ENCODE measurements around the gene LRRC46.

The LRRC46 gene

DNA sequence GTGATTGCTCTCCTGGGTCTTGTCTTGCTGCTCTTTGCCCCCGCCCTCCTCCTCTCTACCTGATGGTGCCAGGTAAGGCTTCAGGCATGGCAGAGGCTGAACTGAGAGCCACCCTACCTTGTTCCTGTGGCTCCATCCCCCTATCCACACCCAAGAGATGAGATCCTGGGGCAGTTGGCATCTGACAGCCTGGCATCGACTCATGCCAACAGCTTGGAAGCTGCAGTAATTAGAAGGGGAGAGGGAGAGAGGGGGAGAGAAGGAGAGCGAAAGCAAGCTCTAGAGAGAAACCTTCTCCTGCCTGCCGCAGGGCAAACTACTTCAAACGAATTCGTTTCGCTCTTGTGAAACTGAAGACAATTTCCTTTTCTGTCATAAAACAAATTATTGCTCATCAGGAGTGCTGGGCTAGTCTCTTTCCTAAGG lies 33.3 kb downstream of the LRRC46 start:
- H3K4me1 ChIP-seq (ENCODE audit: control insufficient read depth, insufficient read depth, low read length, poor library complexity, severe bottlenecking) = no peaks in the 10 kb centered on the region
- DNase-seq = no peak
- no peaks in the 10 kb centered on the region for H3K9me3 ChIP-seq (ENCODE audit: control insufficient read depth, low read length)
- H3K36me3 ChIP-seq (ENCODE audit: control insufficient read depth, insufficient read depth, low read length) = no peaks in the 10 kb centered on the region
- no peaks in the 10 kb centered on the region for H3K27me3 ChIP-seq (replicated peaks; ENCODE audit: control insufficient read depth, insufficient read depth, low read length, poor library complexity, severe bottlenecking)
- no peak overlapping the region for H3K4me3 ChIP-seq (ENCODE audit: insufficient read depth, low read depth, low read length, poor library complexity, severe bottlenecking)
- no peak overlapping the region for H3K27ac ChIP-seq (ENCODE audit: insufficient read depth, low read length, poor library complexity, severe bottlenecking)

DNA sequence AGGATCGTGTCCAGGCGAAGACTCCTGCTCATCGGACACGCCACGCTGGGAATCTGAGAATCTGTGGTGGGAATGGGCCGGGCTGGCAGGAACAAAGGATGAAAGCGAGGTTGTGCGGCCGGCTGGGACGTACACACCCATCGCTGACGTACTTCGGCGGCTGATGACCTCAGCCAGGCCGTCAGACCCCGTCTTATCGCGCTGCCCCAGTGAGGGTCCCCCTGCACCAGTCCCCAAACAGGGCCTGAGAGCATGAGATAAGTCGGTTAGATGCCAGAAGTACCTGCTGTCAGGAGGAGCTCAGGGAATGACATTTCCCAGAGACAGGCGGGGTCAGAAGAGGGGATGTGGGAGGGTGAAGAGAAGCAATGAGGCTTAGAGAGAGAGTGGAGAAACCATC lies 35.5 kb downstream of the LRRC46 start:
- Histone ChIP-seq H3K9me3 (ENCODE audit: control insufficient read depth, low read length) (no peaks in the 10 kb centered on the region), H3K4me1 (ENCODE audit: control insufficient read depth, insufficient read depth, low read length, poor library complexity, severe bottlenecking) (no peaks in the 10 kb centered on the region), H3K27me3 (replicated peaks; ENCODE audit: control insufficient read depth, insufficient read depth, low read length, poor library complexity, severe bottlenecking) (peaks cover 5% of the 10 kb centered on the region), H3K36me3 (ENCODE audit: control insufficient read depth, insufficient read depth, low read length) (no peaks in the 10 kb centered on the region), H3K4me3 (ENCODE audit: insufficient read depth, low read depth, low read length, poor library complexity, severe bottlenecking) (no peak overlapping the region), H3K27ac (ENCODE audit: insufficient read depth, low read length, poor library complexity, severe bottlenecking) (no peak overlapping the region)
- no peak for DNase-seq

DNA sequence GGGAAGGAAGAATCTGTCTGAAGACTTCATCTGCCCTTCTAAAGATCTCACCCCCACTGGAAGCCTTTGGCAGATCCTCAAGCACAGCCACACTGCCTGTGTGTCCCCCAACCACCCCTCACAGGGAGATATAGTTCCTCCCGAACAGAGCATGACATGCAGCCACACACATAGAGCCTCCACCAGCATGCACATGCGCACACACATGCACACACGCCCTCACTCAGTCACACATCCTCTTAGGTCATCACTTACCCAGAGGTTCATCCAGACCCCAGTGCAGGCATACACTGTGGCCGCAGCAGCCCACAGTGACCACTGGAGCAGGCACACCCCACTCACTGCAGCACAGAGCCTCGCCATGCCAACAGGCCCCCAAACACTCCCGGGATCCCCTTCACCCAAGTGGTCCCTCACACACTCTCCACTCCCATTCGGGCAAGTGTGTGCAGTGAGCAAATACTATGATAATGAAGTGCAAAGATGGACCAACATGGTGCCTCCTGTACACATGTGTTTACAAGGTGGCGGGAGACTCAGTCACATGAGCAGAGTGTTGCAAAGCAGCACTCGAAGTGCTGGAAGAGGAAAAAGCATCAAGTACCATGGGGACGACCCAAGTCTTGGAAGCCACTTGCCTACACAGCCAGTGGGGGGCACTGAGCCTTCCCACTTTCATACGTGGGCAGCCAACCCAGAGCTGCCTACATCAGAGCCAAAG lies 36.5 kb downstream of the LRRC46 start:
- H3K4me1 ChIP-seq (ENCODE audit: control insufficient read depth, insufficient read depth, low read length, poor library complexity, severe bottlenecking) = no peaks in the 10 kb centered on the region
- no peak overlapping the region for H3K27ac ChIP-seq (ENCODE audit: insufficient read depth, low read length, poor library complexity, severe bottlenecking)
- DNase-seq = no peak
- H3K27me3 ChIP-seq (replicated peaks; ENCODE audit: control insufficient read depth, insufficient read depth, low read length, poor library complexity, severe bottlenecking) = peaks cover 14% of the 10 kb centered on the region
- H3K9me3 ChIP-seq (ENCODE audit: control insufficient read depth, low read length) = no peaks in the 10 kb centered on the region
- H3K36me3 ChIP-seq (ENCODE audit: control insufficient read depth, insufficient read depth, low read length) = no peaks in the 10 kb centered on the region
- H3K4me3 ChIP-seq (ENCODE audit: insufficient read depth, low read depth, low read length, poor library complexity, severe bottlenecking) = no peak overlapping the region

DNA sequence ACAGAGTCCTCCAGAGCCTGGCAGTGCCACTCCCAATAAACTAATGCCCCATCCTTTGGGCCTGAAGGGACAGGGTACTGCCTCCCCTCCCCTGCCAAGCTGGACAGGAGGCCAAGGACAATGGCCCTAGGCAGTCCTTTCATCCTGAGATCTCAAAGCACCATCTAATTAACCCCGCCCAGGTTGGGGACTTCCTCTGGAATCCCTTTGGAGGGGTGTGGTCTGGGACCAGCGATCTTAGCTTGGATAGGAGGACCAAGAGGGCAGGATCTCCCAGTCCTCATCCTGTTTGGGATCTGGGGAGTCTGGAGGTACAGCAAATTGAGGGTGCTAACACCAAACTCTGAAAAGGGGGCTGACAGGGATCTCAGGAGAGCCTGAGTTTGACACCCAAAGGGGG lies 37.6 kb downstream of the LRRC46 start:
- H3K27ac ChIP-seq (ENCODE audit: insufficient read depth, low read length, poor library complexity, severe bottlenecking) = no peak overlapping the region
- H3K27me3 ChIP-seq (replicated peaks; ENCODE audit: control insufficient read depth, insufficient read depth, low read length, poor library complexity, severe bottlenecking) = peaks cover 23% of the 10 kb centered on the region
- H3K9me3 ChIP-seq (ENCODE audit: control insufficient read depth, low read length) = no peaks in the 10 kb centered on the region
- no peaks in the 10 kb centered on the region for H3K36me3 ChIP-seq (ENCODE audit: control insufficient read depth, insufficient read depth, low read length)
- no peak overlapping the region for H3K4me3 ChIP-seq (ENCODE audit: insufficient read depth, low read depth, low read length, poor library complexity, severe bottlenecking)
- DNase-seq = no peak
- no peaks in the 10 kb centered on the region for H3K4me1 ChIP-seq (ENCODE audit: control insufficient read depth, insufficient read depth, low read length, poor library complexity, severe bottlenecking)

DNA sequence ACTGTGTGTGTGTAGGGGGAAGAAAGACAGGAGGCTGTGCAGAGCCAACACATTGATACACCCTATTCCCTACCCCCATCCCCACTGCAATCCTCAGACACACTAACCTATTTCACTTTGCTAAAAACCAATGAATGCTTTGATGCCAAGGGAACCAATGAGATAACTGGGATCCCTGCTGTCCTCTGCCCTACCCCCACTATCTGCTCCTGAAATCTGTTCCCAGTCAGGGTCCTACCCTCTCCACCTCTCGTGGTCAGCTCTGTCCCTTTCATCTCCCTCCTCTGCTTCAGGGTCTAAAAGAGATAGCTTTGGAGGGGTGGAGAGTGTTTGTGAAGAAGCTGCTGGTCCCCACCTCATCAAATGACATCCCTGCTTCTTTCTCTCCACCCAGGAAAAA lies 38.6 kb downstream of the LRRC46 start:
- Histone ChIP-seq H3K4me3 (ENCODE audit: insufficient read depth, low read depth, low read length, poor library complexity, severe bottlenecking) (no peak overlapping the region), H3K4me1 (ENCODE audit: control insufficient read depth, insufficient read depth, low read length, poor library complexity, severe bottlenecking) (no peaks in the 10 kb centered on the region), H3K9me3 (ENCODE audit: control insufficient read depth, low read length) (no peaks in the 10 kb centered on the region), H3K36me3 (ENCODE audit: control insufficient read depth, insufficient read depth, low read length) (no peaks in the 10 kb centered on the region), H3K27me3 (replicated peaks; ENCODE audit: control insufficient read depth, insufficient read depth, low read length, poor library complexity, severe bottlenecking) (peaks cover 23% of the 10 kb centered on the region), H3K27ac (ENCODE audit: insufficient read depth, low read length, poor library complexity, severe bottlenecking) (no peak overlapping the region)
- no peak for DNase-seq

DNA sequence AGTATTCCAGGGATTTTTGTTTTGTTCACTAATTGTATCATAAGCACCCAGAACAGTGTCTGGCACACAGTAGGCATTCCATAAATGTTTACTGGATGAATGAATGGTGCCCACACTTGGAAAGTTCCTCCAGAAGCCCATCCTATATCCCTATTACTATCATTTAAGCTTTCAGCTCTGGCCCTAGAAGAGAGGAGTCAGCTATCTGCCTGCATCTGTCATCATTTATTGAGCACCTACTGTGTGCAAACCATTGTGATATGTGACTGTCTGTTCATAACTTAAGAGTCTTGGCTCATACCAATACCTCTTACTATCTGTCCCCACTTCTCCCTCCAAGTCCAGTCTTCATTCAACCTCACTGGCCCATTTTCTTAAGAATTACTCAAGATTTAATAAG lies 39.6 kb downstream of the LRRC46 start:
- Histone ChIP-seq H3K4me1 (ENCODE audit: control insufficient read depth, insufficient read depth, low read length, poor library complexity, severe bottlenecking) (no peaks in the 10 kb centered on the region), H3K4me3 (ENCODE audit: insufficient read depth, low read depth, low read length, poor library complexity, severe bottlenecking) (no peak overlapping the region), H3K27ac (ENCODE audit: insufficient read depth, low read length, poor library complexity, severe bottlenecking) (no peak overlapping the region), H3K9me3 (ENCODE audit: control insufficient read depth, low read length) (no peaks in the 10 kb centered on the region), H3K27me3 (replicated peaks; ENCODE audit: control insufficient read depth, insufficient read depth, low read length, poor library complexity, severe bottlenecking) (peaks cover 23% of the 10 kb centered on the region), H3K36me3 (ENCODE audit: control insufficient read depth, insufficient read depth, low read length) (no peaks in the 10 kb centered on the region)
- DNase-seq = no peak

DNA sequence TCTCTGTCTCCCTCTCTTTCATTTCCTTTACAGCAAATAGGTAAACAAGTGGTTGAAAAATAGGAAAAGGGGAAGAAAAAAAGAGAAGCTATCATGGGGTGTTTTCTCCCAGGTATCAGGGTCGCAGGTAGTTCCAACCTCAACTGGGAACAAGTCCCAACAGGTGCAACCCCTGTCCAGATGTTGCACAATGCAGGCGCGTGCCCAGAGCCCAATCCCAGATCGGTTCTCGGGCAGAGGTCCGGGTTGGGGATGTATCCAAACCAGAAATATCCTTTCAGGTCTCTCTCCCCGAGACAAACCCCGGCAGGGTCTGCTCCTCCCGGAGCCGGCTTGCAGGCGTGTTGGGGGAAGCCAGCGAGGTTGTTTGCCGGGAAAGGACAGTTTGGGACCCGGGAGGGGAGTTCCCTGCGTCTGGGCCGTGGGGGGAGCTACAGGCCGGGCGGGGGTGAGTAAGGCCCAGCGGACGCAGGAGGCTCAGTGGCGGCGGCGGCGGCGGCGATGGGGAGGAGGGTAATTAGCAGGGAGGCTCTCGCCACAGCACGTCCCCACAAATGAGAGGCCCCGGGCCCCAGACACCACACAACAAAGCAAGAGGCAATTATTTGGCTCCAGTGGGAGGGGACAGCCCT lies 40.7 kb downstream of the LRRC46 start:
- no peak overlapping the region for H3K27ac ChIP-seq (ENCODE audit: insufficient read depth, low read length, poor library complexity, severe bottlenecking)
- H3K27me3 ChIP-seq (replicated peaks; ENCODE audit: control insufficient read depth, insufficient read depth, low read length, poor library complexity, severe bottlenecking) = peaks cover 23% of the 10 kb centered on the region
- no peaks in the 10 kb centered on the region for H3K36me3 ChIP-seq (ENCODE audit: control insufficient read depth, insufficient read depth, low read length)
- H3K9me3 ChIP-seq (ENCODE audit: control insufficient read depth, low read length) = no peaks in the 10 kb centered on the region
- no peak for DNase-seq
- H3K4me1 ChIP-seq (ENCODE audit: control insufficient read depth, insufficient read depth, low read length, poor library complexity, severe bottlenecking) = no peaks in the 10 kb centered on the region
- no peak overlapping the region for H3K4me3 ChIP-seq (ENCODE audit: insufficient read depth, low read depth, low read length, poor library complexity, severe bottlenecking)

DNA sequence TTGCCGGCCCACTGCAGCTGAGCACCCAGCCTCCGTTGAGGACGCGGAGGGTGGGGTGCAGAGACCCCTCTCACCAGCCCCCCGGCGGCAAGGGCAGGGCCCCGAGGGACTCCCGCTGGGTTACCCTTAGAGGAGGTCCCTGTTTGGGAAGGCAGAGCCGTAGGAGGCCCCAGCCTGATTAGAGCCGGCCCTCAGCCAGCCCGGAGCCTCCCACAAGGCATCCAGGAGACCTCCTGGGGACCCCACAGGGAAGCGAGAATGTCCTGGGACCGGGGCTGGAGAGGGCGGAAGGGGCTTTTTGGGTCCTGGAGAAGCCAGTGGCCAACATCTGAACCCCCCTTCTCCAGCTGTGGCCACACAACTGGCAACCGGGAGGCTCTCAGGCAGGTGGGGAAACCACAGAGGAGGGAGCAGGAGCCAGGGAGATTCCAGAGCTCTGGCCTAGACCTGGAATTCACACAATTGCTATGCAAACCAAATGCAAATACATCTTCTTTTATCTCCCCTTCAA lies 41.2 kb downstream of the LRRC46 start:
- H3K27ac ChIP-seq (ENCODE audit: insufficient read depth, low read length, poor library complexity, severe bottlenecking) = no peak overlapping the region
- no peaks in the 10 kb centered on the region for H3K4me1 ChIP-seq (ENCODE audit: control insufficient read depth, insufficient read depth, low read length, poor library complexity, severe bottlenecking)
- no peak overlapping the region for H3K4me3 ChIP-seq (ENCODE audit: insufficient read depth, low read depth, low read length, poor library complexity, severe bottlenecking)
- H3K36me3 ChIP-seq (ENCODE audit: control insufficient read depth, insufficient read depth, low read length) = no peaks in the 10 kb centered on the region
- no peak for DNase-seq
- no peaks in the 10 kb centered on the region for H3K9me3 ChIP-seq (ENCODE audit: control insufficient read depth, low read length)
- H3K27me3 ChIP-seq (replicated peaks; ENCODE audit: control insufficient read depth, insufficient read depth, low read length, poor library complexity, severe bottlenecking) = peaks cover 23% of the 10 kb centered on the region

DNA sequence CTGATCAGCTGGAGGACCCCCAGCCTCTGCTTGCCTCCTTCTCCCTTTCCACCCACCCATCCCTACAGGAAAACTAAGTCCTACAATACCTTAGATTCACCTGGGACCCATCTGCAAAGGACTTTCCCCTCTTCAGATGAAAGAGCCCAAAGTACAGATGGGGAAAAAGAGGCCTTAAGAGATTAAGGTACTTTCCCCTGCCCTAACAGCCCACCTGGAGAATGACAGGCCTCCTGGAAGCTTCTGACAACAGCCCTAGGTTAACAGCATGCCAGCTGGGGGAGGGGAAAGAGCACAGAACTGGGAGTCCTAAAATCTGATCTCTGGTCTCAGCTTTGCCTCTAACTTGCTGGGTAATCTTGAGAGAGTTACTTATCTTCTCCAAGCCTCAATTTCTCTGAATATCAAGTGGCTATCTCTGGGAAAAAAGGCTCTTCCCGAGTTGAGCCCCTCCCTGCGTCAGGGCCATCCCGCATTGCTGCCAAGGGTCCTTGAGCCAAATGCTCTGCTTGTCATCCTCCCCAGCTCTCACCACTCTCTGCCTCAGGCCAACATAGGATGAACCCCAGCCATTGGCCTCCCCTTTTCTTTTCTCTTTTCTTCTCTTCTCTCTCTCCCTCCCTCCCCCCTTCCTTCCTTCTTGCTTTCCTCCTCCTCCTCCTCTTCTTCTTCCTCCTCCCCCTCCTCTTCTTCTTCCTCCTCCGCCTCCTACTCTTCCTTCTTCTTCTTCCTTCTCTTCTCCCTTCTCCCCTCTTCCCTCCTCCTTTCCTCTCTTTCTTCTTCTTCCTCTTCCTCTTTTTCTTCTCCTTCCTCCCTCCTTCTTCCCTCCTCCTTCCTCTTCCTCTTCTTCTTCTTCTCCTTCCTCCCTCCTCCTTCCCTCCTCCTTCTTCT lies 42.0 kb downstream of the LRRC46 start:
- Histone ChIP-seq H3K9me3 (ENCODE audit: control insufficient read depth, low read length) (no peaks in the 10 kb centered on the region), H3K4me1 (ENCODE audit: control insufficient read depth, insufficient read depth, low read length, poor library complexity, severe bottlenecking) (no peaks in the 10 kb centered on the region), H3K36me3 (ENCODE audit: control insufficient read depth, insufficient read depth, low read length) (no peaks in the 10 kb centered on the region), H3K27me3 (replicated peaks; ENCODE audit: control insufficient read depth, insufficient read depth, low read length, poor library complexity, severe bottlenecking) (peaks cover 23% of the 10 kb centered on the region), H3K27ac (ENCODE audit: insufficient read depth, low read length, poor library complexity, severe bottlenecking) (no peak overlapping the region), H3K4me3 (ENCODE audit: insufficient read depth, low read depth, low read length, poor library complexity, severe bottlenecking) (no peak overlapping the region)
- no peak for DNase-seq

Data from effector memory CD4-positive, alpha-beta T cell (primary cell).